HG03139 (cell line): ENCODE measurements around the gene SLC4A8.
"Not testable (repeated sequence)": the region's sequence is repeated elsewhere in the genome, so short reads cannot be mapped to it uniquely, and the experiment has no call there.

Experiments used
- ATAC-seq: cut with Tn5 transposase; IDR thresholded peaks from one replicate; pipeline ENCODE4 v1.9.1; 2021; ENCODE audit not compliant: unreplicated experiment

The SLC4A8 gene

GRCh38 chr12:51429700-51430099 is 5.1 kb downstream of the SLC4A8 start:
- no peak for ATAC-seq

GRCh38 chr12:51430196-51430895 is 5.7 kb downstream of the SLC4A8 start:
- ATAC-seq, result no peak

GRCh38 chr12:51432921-51433320 is 8.3 kb downstream of the SLC4A8 start:
- no peak for ATAC-seq

GRCh38 chr12:51434305-51434704 is 9.7 kb downstream of the SLC4A8 start:
- no peak for ATAC-seq

- no peak for ATAC-seq
These were observed 12.8 kb downstream of the SLC4A8 start for GRCh38 chr12:51437431-51437830.

- ATAC-seq, result no peak
These were observed 14.7 kb downstream of the SLC4A8 start for GRCh38 chr12:51439330-51439729.

GRCh38 chr12:51441583-51441982 is 17.0 kb downstream of the SLC4A8 start:
- ATAC-seq, result no peak

GRCh38 chr12:51442324-51442723 is 17.7 kb downstream of the SLC4A8 start:
- ATAC-seq, result no peak

- ATAC-seq, result no peak
These were observed 18.9 kb downstream of the SLC4A8 start for GRCh38 chr12:51443573-51443972.

GRCh38 chr12:51448618-51449256 is 24.1 kb downstream of the SLC4A8 start:
- ATAC-seq, result no peak

GRCh38 chr12:51449580-51450246 is 25.1 kb downstream of the SLC4A8 start:
- ATAC-seq, result no peak

GRCh38 chr12:51450333-51450732 is 25.7 kb downstream of the SLC4A8 start:
- ATAC-seq, result no peak

- no peak for ATAC-seq
These were observed 26.2 kb downstream of the SLC4A8 start for GRCh38 chr12:51450806-51451205.

- ATAC-seq, result not testable (repeated sequence)
These were observed 29.4 kb downstream of the SLC4A8 start for GRCh38 chr12:51454016-51454415.

GRCh38 chr12:51455050-51455449 is 30.4 kb downstream of the SLC4A8 start:
- ATAC-seq, result not testable (repeated sequence)

- ATAC-seq, result no peak
These were observed 34.0 kb downstream of the SLC4A8 start for GRCh38 chr12:51458635-51459034.

- ATAC-seq, result no peak
These were observed 35.9 kb downstream of the SLC4A8 start for GRCh38 chr12:51460519-51460918.

GRCh38 chr12:51465491-51465890 is 40.9 kb downstream of the SLC4A8 start:
- ATAC-seq, result no peak

GRCh38 chr12:51470116-51470515 is 45.5 kb downstream of the SLC4A8 start:
- no peak for ATAC-seq

GRCh38 chr12:51471111-51471864 is 46.7 kb downstream of the SLC4A8 start:
- ATAC-seq, result no peak

GRCh38 chr12:51472984-51473383 is 48.4 kb downstream of the SLC4A8 start:
- no peak for ATAC-seq
